WTC11 (cell line): ENCODE results near the gene WDR83.

ENCODE experiments used
- CBFB ChIP-seq: sonication (generic); formaldehyde crosslinking; IDR thresholded peaks from 2 replicates; pipeline ENCODE4 v1.8.1; 2022; ENCODE audit warnings: mild to moderate bottlenecking, low read depth, missing genetic modification reagents
- IRF2 ChIP-seq: sonication (generic); formaldehyde crosslinking; IDR thresholded peaks from 2 replicates; pipeline ENCODE4 v1.8.0; 2022; ENCODE audit warnings: low read depth, missing genetic modification reagents, borderline replicate concordance
- SP1 ChIP-seq: sonication (generic); formaldehyde crosslinking; conservative IDR thresholded peaks from 2 replicates; pipeline ENCODE4 v1.8.1; 2022; ENCODE audit warnings: missing genetic modification reagents
- ZNF317 ChIP-seq: sonication (generic); formaldehyde crosslinking; IDR thresholded peaks from 2 replicates; pipeline ENCODE4 v1.8.1; 2023; ENCODE audit warnings: low read depth, mild to moderate bottlenecking, moderate library complexity, missing genetic modification reagents, borderline replicate concordance
- TF ChIP-seq, protein P1 (sequence below): fragments of 250-450 bp; sonication (Bioruptor Pico); IDR thresholded peaks from 2 replicates; pipeline ENCODE4 v1.9.0; 2021; ENCODE audit warnings: mild to moderate bottlenecking
- TF ChIP-seq, protein P2 (sequence below): sonication (generic); formaldehyde crosslinking; IDR thresholded peaks from 2 replicates; pipeline ENCODE4 v1.8.0; 2022; ENCODE audit warnings: mild to moderate bottlenecking, missing genetic modification reagents
- TF ChIP-seq, protein P3 (sequence below): fragments of 200-600 bp; IDR thresholded peaks from 2 replicates; pipeline ENCODE4 v1.8.0; 2022; ENCODE audit warnings: antibody characterized with exemption
- TF ChIP-seq, protein P4 (sequence below): sonication (generic); formaldehyde crosslinking; conservative IDR thresholded peaks from 2 replicates; pipeline ENCODE4 v1.8.1; 2022; ENCODE audit warnings: mild to moderate bottlenecking, missing genetic modification reagents

DNA sequence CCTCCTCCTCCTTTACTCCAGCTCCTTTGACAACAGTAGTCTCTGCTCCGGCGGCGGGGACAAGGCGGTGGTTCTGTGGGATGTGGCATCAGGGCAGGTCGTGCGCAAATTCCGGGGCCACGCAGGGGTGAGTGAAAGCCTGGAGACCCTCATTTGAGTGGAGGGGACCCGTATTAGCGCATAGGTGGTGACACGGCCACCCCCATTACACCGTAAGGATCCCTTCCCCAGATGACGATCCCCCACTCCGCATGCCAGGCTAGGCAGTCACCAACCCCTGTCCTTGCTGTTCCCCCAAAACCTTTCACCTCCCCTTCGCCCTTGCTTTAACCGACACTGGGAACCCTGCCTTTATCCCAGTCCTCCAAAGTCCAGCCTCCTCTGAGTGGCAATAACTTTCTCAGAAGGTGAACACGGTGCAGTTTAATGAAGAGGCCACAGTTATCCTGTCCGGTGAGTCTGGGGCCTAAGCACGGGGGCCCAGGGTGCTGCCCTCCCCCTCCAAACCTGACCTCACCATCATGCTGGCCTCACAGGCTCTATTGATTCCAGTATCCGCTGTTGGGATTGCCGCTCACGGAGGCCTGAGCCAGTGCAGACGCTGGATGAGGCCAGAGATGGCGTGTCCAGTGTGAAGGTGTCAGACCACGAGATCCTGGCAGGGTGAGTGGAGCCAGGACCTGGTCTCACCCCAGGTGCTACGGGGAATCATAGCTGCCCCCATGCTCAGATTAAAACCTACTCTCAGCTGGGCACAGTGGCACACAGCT, 3.7 kb downstream of the WDR83 start:
- TF ChIP-seq, protein P1, sequence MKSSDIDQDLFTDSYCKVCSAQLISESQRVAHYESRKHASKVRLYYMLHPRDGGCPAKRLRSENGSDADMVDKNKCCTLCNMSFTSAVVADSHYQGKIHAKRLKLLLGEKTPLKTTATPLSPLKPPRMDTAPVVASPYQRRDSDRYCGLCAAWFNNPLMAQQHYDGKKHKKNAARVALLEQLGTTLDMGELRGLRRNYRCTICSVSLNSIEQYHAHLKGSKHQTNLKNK (CRISPR knock-in tag): no peak
- TF ChIP-seq, protein P2, sequence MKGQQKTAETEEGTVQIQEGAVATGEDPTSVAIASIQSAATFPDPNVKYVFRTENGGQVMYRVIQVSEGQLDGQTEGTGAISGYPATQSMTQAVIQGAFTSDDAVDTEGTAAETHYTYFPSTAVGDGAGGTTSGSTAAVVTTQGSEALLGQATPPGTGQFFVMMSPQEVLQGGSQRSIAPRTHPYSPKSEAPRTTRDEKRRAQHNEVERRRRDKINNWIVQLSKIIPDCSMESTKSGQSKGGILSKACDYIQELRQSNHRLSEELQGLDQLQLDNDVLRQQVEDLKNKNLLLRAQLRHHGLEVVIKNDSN (CRISPR knock-in tag): no peak
- TF ChIP-seq, protein P3, sequence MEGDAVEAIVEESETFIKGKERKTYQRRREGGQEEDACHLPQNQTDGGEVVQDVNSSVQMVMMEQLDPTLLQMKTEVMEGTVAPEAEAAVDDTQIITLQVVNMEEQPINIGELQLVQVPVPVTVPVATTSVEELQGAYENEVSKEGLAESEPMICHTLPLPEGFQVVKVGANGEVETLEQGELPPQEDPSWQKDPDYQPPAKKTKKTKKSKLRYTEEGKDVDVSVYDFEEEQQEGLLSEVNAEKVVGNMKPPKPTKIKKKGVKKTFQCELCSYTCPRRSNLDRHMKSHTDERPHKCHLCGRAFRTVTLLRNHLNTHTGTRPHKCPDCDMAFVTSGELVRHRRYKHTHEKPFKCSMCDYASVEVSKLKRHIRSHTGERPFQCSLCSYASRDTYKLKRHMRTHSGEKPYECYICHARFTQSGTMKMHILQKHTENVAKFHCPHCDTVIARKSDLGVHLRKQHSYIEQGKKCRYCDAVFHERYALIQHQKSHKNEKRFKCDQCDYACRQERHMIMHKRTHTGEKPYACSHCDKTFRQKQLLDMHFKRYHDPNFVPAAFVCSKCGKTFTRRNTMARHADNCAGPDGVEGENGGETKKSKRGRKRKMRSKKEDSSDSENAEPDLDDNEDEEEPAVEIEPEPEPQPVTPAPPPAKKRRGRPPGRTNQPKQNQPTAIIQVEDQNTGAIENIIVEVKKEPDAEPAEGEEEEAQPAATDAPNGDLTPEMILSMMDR: no peak
- TF ChIP-seq ZNF317 (CRISPR knock-in tag): no peak
- TF ChIP-seq, protein P4, sequence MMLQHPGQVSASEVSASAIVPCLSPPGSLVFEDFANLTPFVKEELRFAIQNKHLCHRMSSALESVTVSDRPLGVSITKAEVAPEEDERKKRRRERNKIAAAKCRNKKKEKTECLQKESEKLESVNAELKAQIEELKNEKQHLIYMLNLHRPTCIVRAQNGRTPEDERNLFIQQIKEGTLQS (CRISPR knock-in tag): no peak
- no peak for TF ChIP-seq SP1 (CRISPR knock-in tag)
- no peak for TF ChIP-seq IRF2
- TF ChIP-seq CBFB (CRISPR knock-in tag): no peak
